SW 1271 (cell line): ENCODE results near the gene RCOR1.
A peak's percentile ranks its signal among the peaks of the same experiment; 100 is the strongest.

Source experiments
- DNase-seq, 2 experiments: peaks; one replicate each; lab custom pipeline; 2025; lab: John Stamatoyannopoulos, UW

RCOR1 gene

DNA sequence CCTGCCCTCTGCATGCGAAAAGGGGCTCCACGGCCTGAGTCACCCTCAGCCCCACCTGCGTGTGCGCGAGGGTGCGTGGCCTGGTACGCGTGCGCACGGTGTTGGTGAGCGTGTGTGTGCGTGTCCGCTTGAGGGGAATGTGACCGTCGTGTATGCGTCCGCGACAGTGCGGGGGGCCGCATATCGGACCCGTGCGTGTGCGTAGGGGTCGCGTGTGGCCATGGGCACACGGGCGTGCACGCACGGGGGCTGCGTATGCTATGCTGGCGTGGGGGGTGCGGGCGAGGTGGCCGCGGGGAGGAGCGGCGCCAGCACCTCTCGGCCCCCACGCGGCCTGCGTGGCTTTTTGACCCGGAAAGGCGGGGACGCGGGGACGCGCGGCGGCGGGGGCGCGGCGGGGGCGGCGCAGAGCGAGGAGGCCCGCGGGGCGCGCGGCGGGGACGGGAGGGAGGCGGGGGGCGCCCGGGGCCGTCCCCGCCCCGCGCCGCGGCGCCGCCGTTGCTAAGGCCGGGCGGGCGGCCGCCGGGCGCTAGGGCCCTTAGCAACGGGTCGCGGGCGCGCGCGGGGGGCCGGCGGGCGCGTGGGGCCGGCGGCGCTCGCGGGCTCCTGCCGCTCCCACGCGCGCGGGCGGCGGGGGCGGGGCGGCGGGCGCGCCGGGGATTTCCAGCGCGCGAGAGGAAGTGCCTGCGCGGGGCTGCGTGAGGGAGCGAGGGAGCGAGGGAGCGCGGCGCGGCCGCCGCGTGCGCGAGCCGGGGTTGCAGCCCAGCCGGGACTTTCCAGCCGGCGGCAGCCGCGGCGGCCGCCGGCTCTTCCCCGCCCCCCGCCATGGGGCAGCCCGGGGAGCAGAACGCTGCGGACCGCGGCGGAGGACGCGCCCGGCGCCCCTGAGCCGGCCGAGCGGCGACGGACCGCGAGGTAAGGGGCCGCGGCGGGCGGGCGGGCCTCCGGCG is 184.6 kb downstream of the RCOR1 start, which contains the start of gene TRAF3:
TRAF3 (plus strand) TSS at position 689 of the 950 bp plus-strand sequence. CDS start 92,753 bp downstream, outside the sequence.
- peak in 1 of 2 experiments; percentile 22 for DNase-seq

DNA sequence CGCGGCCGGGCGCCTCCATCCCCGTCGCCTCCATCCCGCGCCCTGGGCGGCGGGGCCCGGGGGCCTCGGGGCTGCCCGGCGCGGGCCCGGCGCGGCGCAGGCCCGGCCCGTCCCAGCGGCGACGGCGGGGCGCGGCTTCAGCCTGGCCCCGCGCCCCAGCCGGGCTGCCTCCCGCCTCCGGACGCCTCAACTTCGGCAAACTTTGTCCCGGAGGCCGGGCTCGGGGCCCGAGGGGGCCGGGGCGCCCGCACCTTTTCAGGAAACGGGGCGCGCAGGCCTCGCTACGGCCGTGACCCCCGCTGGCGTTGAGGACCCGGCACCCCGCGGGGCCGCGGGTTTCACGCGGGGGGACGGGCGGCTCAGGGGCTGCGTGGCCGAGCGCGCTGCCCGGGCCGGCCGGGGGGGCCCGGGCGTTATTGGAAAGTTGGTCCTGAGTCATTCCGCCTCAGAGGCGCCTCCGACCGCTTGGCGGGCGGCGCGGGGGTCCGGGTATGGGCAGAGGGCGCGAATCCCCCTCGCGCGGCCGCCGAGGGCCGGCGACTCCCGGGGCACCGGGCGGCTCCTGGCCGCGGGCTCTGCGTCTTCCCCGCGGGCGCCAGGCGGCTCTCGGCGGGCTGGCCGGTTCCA is 185.4 kb downstream of the RCOR1 start:
- no peak for DNase-seq

- DNase-seq, result peak in 1 of 2 experiments; percentile 17
Observed at GRCh38 chr14:102778338-102779083, 186.1 kb downstream of the RCOR1 start.

DNA sequence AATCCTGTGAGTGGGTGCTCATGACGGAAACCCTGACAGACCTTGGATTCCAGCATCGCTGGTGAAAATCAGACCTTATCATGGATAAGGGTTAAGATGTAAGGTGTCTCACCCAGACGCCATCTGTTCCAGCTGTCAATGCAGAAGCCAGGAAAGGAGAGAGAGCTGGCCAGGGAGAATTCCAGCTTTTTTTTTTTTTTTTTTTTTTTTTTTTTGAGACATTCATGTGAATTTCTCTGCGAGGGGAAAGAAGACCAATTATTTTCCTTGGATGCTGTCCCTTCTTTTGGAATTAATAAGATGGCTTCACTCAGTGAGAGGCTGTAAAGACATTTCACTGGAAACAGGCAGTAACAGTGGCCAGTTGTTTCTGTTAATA is 186.6 kb downstream of the RCOR1 start:
- DNase-seq, result no peak

- no peak for DNase-seq
Observed at GRCh38 chr14:102779574-102780315, 187.3 kb downstream of the RCOR1 start.
